ENCODE data around the gene ANK3. TPM values are rescaled to one million over a fixed set of nuclear protein-coding genes. Genes with fewer than 3 reads are reported as not detected.

The ANK3 gene
- total RNA-seq, 1 experiment from 2014 or later = 15.3 TPM

- Histone ChIP-seq H3K9me3 (ENCODE audit: control insufficient read depth in 1 of 2, insufficient read depth in 1 of 2, low read depth in 1 of 2, low read length in 2 of 2) (no peaks in the 10 kb centered on the region), H4K20me1 (ENCODE audit: insufficient read depth) (no peaks in the 10 kb centered on the region), H2AFZ (ENCODE audit: low read depth, low read length, poor library complexity, severe bottlenecking) (no peak overlapping the region), H3K36me3 (ENCODE audit: control insufficient read depth in 1 of 2, insufficient read depth in 2 of 2, low read length in 2 of 2) (no peaks in the 10 kb centered on the region), H3K9me2 (ENCODE audit: insufficient read depth) (no peaks in the 10 kb centered on the region), H3K27ac (ENCODE audit: low read depth, low read length) (no peak overlapping the region), H3K4me1 (ENCODE audit: control insufficient read depth in 1 of 2, insufficient read depth in 2 of 2, low read length in 2 of 2) (no peaks in the 10 kb centered on the region), H3K4me2 (ENCODE audit: low read length) (no peak overlapping the region), H3K9ac (ENCODE audit: low read length) (no peak overlapping the region), H3K79me2 (ENCODE audit: insufficient read depth, low read length) (no peaks in the 10 kb centered on the region), H3K27me3 (ENCODE audit: insufficient read depth, low read length) (no peaks in the 10 kb centered on the region), H3K4me3 (replicated peaks in 1 of 2; ENCODE audit: low read depth in 1 of 2, low read length in 2 of 2) (no peak overlapping the region)
- ChIA-PET CTCF (no interaction called here), RAD21 (ENCODE audit: low non-redundant PET in 1 of 2, low total read pairs in 2 of 2, uncharacterized antibody in 2 of 2, unreplicated experiment in 2 of 2) (no interaction called here), POLR2A (no interaction called here)
- BruUV-seq (replicated peaks) = no TSS peak
- DNase-seq (ENCODE audit: low read depth, low spot score) (no peak), ATAC-seq (no peak)
- TF ChIP-seq REST (IDR thresholded peaks at IDR 0.05; ENCODE audit: low read depth) = no peak
- intact Hi-C loops (cut with micrococcal nuclease) = no loop called here
Observed at GRCh38 chr10:60352105-60352504, 37.6 kb downstream of the ANK3 start.

GRCh38 chr10:60351191-60351853 lies 38.4 kb downstream of the ANK3 start:
- BruUV-seq (replicated peaks) = no TSS peak
- Histone ChIP-seq H3K4me3 (replicated peaks in 1 of 2; ENCODE audit: low read depth in 1 of 2, low read length in 2 of 2) (no peak overlapping the region), H4K20me1 (ENCODE audit: insufficient read depth) (no peaks in the 10 kb centered on the region), H3K9me3 (ENCODE audit: control insufficient read depth in 1 of 2, insufficient read depth in 1 of 2, low read depth in 1 of 2, low read length in 2 of 2) (no peaks in the 10 kb centered on the region), H3K27ac (ENCODE audit: low read depth, low read length) (no peak overlapping the region), H2AFZ (ENCODE audit: low read depth, low read length, poor library complexity, severe bottlenecking) (no peak overlapping the region), H3K79me2 (ENCODE audit: insufficient read depth, low read length) (no peaks in the 10 kb centered on the region), H3K36me3 (ENCODE audit: control insufficient read depth in 1 of 2, insufficient read depth in 2 of 2, low read length in 2 of 2) (no peaks in the 10 kb centered on the region), H3K4me1 (ENCODE audit: control insufficient read depth in 1 of 2, insufficient read depth in 2 of 2, low read length in 2 of 2) (no peaks in the 10 kb centered on the region), H3K9me2 (ENCODE audit: insufficient read depth) (no peaks in the 10 kb centered on the region), H3K4me2 (ENCODE audit: low read length) (no peak overlapping the region), H3K9ac (ENCODE audit: low read length) (no peak overlapping the region), H3K27me3 (ENCODE audit: insufficient read depth, low read length) (no peaks in the 10 kb centered on the region)
- intact Hi-C loops (cut with micrococcal nuclease) = no loop called here
- CTCF ChIA-PET = no interaction called here
- RAD21 ChIA-PET (ENCODE audit: low non-redundant PET in 1 of 2, low total read pairs in 2 of 2, uncharacterized antibody in 2 of 2, unreplicated experiment in 2 of 2) = no interaction called here
- no peak for DNase-seq (ENCODE audit: low read depth, low spot score)
- POLR2A ChIA-PET = interaction anchor here (0.7 kb wide), 1 partner anchor 13 kb away, joined by 3 read pairs; no protein-coding TSS in a partner anchor
- ATAC-seq = no peak
- TF ChIP-seq CBX3 (IDR thresholded peaks at IDR 0.05; ENCODE audit: low read depth) = no peak
- TF ChIP-seq MAX (IDR thresholded peaks at IDR 0.05) = no peak
- no peak for TF ChIP-seq RAD21 (IDR thresholded peaks at IDR 0.05; ENCODE audit: low read depth)
- no peak for TF ChIP-seq POLR2A (IDR thresholded peaks at IDR 0.05; ENCODE audit: borderline replicate concordance, extremely low read depth, insufficient read depth, insufficient read length)
